ENCODE measurements around the gene MAP4K4. TPM values are rescaled to one million over a fixed set of nuclear protein-coding genes. Genes with fewer than 3 reads are reported as not detected.

Gene MAP4K4
- total RNA-seq, 1 experiment from 2014 or later, result 132 TPM

GRCh38 chr2:101805152-101806088 is 107.9 kb downstream of the MAP4K4 start:
- no peak overlapping the region for H2AFZ ChIP-seq (ENCODE audit: low read length)
- H3K56ac ChIP-seq (ENCODE audit: insufficient read length, low read depth, low read length), result no peak overlapping the region
- no peak overlapping the region for H2BK120ac ChIP-seq (ENCODE audit: low read depth, low read length, poor library complexity, severe bottlenecking)
- H3K23me2 ChIP-seq (ENCODE audit: insufficient read length, low read depth, low read length, poor library complexity, severe bottlenecking), result no peaks in the 10 kb centered on the region
- peak overlapping the region; percentile 40; the same call in 1 of the 2 replicates for H3K14ac ChIP-seq (ENCODE audit: insufficient read depth, low read length)
- TF ChIP-seq CTCF (conservative IDR thresholded peaks at IDR 0.05), result no peak
- Mint-ChIP-seq H3K36me3 (ENCODE audit: insufficient read depth in 1 of 3, low read depth in 3 of 3) (no peaks in the 10 kb centered on the region; a peak in 1 of 7 replicates), H3K27me3 (ENCODE audit: low read depth) (no peaks in the 10 kb centered on the region; the same call in 1 of the 2 replicates), H3K4me3 (peak overlapping the region; percentile 6 to 26; a peak in 2 of 5 replicates), H3K27ac (peak overlapping the region; percentile 95 to 97 (median 95)), H3K4me1 (peaks cover 63 to 70% of the 10 kb centered on the region in 2 experiments), H3K9me3 (no peaks in the 10 kb centered on the region)
- WGBS (ENCODE audit: extremely low coverage, insufficient read length, low lambda C conversion rate), result no CpG with 5 or more reads among the region's 9 CpGs
- H3K27ac ChIP-seq (ENCODE audit: insufficient read length, low read depth, low read length), result peak overlapping the region; percentile 92
- no peak overlapping the region for H4K5ac ChIP-seq (ENCODE audit: insufficient read length, low read depth, low read length)
- H3K79me1 ChIP-seq (ENCODE audit: insufficient read depth, low read depth, low read length, poor library complexity, severe bottlenecking), result peaks cover 5% of the 10 kb centered on the region
- no peak overlapping the region for H2BK20ac ChIP-seq (ENCODE audit: low read depth, low read length, poor library complexity, severe bottlenecking)
- no peaks in the 10 kb centered on the region for H4K20me1 ChIP-seq (ENCODE audit: control insufficient read depth, insufficient read depth, insufficient read length)
- no peak overlapping the region for H4K91ac ChIP-seq (ENCODE audit: insufficient read length, low read depth, low read length)
- no peaks in the 10 kb centered on the region for H3K27me3 ChIP-seq (ENCODE audit: insufficient read depth, low read length)
- no peak overlapping the region for H2BK5ac ChIP-seq (ENCODE audit: insufficient read length, low read length)
- peak overlapping the region; percentile 43 for H3K9ac ChIP-seq (ENCODE audit: extremely low read depth, insufficient read length, low read length)
- H4K8ac ChIP-seq (replicated peaks; ENCODE audit: insufficient read length, low read depth, low read length), result peak overlapping the region; percentile 52
- no peak overlapping the region for H3K23ac ChIP-seq (ENCODE audit: insufficient read length, low read depth, low read length)
- no peak overlapping the region for H2BK15ac ChIP-seq (ENCODE audit: low read depth, low read length)
- peaks cover 15% of the 10 kb centered on the region for H3K4me1 ChIP-seq (ENCODE audit: insufficient read depth, low read length)
- H3K4me2 ChIP-seq (ENCODE audit: insufficient read depth, insufficient read length, low read length), result peak overlapping the region; percentile 63
- DNase-seq, result no peak
- H2AK5ac ChIP-seq (ENCODE audit: insufficient read length, low read length), result no peak overlapping the region
- peak overlapping the region; percentile 59 for H3K18ac ChIP-seq (ENCODE audit: insufficient read length, low read depth, low read length)
- H3K79me2 ChIP-seq (ENCODE audit: insufficient read depth, low read length), result peaks cover 6% of the 10 kb centered on the region
- no peak overlapping the region for H3T11ph ChIP-seq (ENCODE audit: low read length)
- H3K4ac ChIP-seq (ENCODE audit: low read depth, low read length), result no peak overlapping the region
- peak overlapping the region; percentile 76 for H2BK12ac ChIP-seq (ENCODE audit: insufficient read length, low read depth, low read length)
- H3K9me3 ChIP-seq (ENCODE audit: control insufficient read depth, low read depth, low read length), result no peaks in the 10 kb centered on the region

All from H9 (cell line).